ENCODE data around the gene ZC3H13. TPM values are rescaled to one million over a fixed set of nuclear protein-coding genes. Genes with fewer than 3 reads are reported as not detected.

The ZC3H13 gene
- total RNA-seq, 6 donors from 2014 or later: 23.6 to 71.2 (median 42.3) TPM

DNA sequence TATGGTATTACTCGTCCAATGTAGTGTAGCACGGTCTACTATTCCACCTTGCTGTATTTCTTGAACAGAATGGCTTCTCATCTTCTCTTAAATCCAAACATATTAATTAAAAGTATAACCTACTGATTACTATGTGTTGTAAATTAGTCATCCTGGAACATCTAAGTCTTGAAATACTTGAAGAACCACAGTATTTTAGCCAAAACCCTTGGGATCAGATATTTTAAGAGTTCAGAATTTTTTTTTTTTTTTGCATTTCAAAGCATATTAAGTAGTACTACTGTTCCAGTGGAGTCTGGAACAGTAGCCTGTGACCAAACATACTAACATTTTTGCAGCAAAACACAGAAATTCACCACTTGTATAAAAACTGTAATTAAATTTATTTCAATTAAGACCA is 30.1 kb downstream of the ZC3H13 start:
- DNase-seq (no peak), ATAC-seq (ENCODE audit: low FRiP score in 2 of 2) (no peak)
- Histone ChIP-seq H3K9me3 (no peaks in the 10 kb centered on the region), H3K4me3 (no peak overlapping the region), H3K4me1 (no peaks in the 10 kb centered on the region), H3K27me3 (no peaks in the 10 kb centered on the region), H3K27ac (no peak overlapping the region), H3K36me3 (peaks cover 3 to 27% (median 8%) of the 10 kb centered on the region in 4 donors)
- TF ChIP-seq POLR2AphosphoS5 (IDR thresholded peaks at IDR 0.05) (no peak), POLR2A (IDR thresholded peaks at IDR 0.05) (no peak), EP300 (IDR thresholded peaks at IDR 0.05) (no peak)
- TF ChIP-seq, protein P1, sequence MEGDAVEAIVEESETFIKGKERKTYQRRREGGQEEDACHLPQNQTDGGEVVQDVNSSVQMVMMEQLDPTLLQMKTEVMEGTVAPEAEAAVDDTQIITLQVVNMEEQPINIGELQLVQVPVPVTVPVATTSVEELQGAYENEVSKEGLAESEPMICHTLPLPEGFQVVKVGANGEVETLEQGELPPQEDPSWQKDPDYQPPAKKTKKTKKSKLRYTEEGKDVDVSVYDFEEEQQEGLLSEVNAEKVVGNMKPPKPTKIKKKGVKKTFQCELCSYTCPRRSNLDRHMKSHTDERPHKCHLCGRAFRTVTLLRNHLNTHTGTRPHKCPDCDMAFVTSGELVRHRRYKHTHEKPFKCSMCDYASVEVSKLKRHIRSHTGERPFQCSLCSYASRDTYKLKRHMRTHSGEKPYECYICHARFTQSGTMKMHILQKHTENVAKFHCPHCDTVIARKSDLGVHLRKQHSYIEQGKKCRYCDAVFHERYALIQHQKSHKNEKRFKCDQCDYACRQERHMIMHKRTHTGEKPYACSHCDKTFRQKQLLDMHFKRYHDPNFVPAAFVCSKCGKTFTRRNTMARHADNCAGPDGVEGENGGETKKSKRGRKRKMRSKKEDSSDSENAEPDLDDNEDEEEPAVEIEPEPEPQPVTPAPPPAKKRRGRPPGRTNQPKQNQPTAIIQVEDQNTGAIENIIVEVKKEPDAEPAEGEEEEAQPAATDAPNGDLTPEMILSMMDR (IDR thresholded peaks at IDR 0.05): no peak
- 94 to 95% methylated on average over 2 of the region's 2 CpGs for WGBS, 2 donors

DNA sequence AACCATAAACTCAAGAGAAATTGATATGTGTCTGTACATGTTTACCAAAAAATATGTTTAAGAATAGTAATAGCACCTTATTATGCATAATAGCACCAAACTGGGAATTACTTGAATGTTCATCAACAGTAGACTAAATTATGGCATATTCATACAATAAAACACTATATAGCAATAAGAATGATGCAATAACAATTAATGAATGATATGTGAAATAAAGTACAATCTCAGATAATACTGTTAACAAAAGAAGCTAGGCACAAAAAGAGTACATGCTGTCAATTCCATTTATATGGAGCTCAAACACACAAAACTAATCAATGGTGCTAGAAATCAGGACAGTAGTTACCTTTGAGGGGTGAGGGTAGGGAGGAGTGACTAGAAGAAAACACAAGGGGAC is 36.3 kb downstream of the ZC3H13 start:
- Histone ChIP-seq H3K4me3 (no peak overlapping the region), H3K4me1 (no peaks in the 10 kb centered on the region), H3K36me3 (peaks cover 3 to 61% (median 10%) of the 10 kb centered on the region in 4 donors), H3K27me3 (no peaks in the 10 kb centered on the region), H3K27ac (no peak overlapping the region), H3K9me3 (no peaks in the 10 kb centered on the region)
- TF ChIP-seq, protein P1 (IDR thresholded peaks at IDR 0.05): no peak
- TF ChIP-seq POLR2A (IDR thresholded peaks at IDR 0.05) (no peak), EP300 (IDR thresholded peaks at IDR 0.05) (no peak), POLR2AphosphoS5 (IDR thresholded peaks at IDR 0.05) (no peak)
- ATAC-seq (ENCODE audit: low FRiP score in 2 of 2): no peak
- DNase-seq: no peak

DNA sequence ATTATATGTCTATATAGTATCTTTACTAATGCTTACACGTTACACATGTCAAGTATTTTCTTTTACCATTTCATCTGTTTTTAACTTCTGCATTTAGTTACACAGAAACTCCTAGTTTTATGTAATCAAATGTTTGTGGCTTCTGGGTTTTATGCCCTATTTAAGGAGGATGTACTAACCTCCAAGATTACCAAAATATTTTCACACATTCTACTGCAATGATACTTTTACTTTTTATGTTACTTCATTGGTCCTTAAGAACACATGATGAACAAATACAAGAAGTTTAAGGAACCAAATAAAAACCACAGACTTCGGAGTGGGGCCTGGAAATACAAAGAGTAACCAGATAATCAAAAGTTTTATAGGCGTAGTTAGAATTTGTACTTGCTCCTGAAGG is 37.2 kb downstream of the ZC3H13 start:
- H3K4me3 ChIP-seq: no peak overlapping the region
- H3K9me3 ChIP-seq: no peaks in the 10 kb centered on the region
- H3K27ac ChIP-seq: no peak overlapping the region
- peak in 1 of 2 donors; percentile 23 for ATAC-seq (ENCODE audit: low FRiP score in 2 of 2)
- 66 to 71% methylated on average over 3 of the region's 3 CpGs for whole genome bisulfite sequencing, 2 donors
- no peaks in the 10 kb centered on the region for H3K27me3 ChIP-seq
- DNase-seq: no peak
- H3K36me3 ChIP-seq: peaks cover 6 to 70% (median 15%) of the 10 kb centered on the region in 4 donors
- no peak for TF ChIP-seq POLR2A (IDR thresholded peaks at IDR 0.05)
- TF ChIP-seq POLR2AphosphoS5 (IDR thresholded peaks at IDR 0.05): no peak
- TF ChIP-seq, protein P1 (IDR thresholded peaks at IDR 0.05): no peak
- H3K4me1 ChIP-seq: no peaks in the 10 kb centered on the region

DNA sequence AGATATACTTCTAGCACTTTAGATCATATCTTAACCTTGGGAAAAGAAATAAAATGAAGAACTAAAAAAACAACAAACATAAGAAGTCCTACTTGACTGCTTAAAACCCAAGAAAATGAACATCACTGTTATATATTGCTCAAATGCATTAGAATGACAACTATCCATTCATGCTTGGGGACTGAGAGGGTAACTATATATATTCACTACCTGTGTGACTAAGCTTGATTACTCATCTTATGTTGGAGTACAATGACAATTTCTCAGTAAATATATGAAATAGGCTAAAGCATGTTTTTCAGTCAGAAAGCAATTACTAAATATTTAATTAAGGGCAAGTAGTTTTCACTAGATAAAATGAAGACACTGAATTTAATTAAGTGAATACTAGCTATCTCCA is 40.1 kb downstream of the ZC3H13 start:
- DNase-seq (no peak), ATAC-seq (ENCODE audit: low FRiP score in 2 of 2) (no peak)
- Histone ChIP-seq H3K27me3 (no peaks in the 10 kb centered on the region), H3K4me1 (no peaks in the 10 kb centered on the region), H3K9me3 (no peaks in the 10 kb centered on the region), H3K36me3 (peaks cover 5 to 71% (median 9%) of the 10 kb centered on the region in 4 donors), H3K4me3 (no peak overlapping the region), H3K27ac (no peak overlapping the region)
- TF ChIP-seq, protein P1 (IDR thresholded peaks at IDR 0.05): no peak
- no peak for TF ChIP-seq POLR2AphosphoS5 (IDR thresholded peaks at IDR 0.05)
- TF ChIP-seq EP300 (IDR thresholded peaks at IDR 0.05): no peak
- no peak for TF ChIP-seq POLR2A (IDR thresholded peaks at IDR 0.05)

DNA sequence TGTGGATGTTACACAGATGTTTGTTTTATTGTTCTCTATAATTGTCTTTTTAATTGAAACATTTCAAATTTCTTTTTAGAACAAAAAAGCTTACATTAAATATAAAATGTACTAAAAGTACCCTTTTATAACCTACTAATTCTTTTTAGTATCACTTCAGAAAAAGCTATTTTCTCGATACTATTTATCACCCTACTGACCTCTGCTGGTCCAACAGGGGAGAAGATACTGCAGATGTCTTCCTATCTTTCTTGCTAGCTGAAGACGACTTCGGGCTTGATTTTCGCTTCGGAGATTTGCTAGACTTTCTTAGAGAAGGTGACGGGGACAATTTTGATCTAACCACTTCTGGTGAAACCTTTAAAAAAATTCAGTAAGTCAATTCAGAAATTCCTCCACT is 42.4 kb downstream of the ZC3H13 start:
- no peak overlapping the region for H3K27ac ChIP-seq
- H3K9me3 ChIP-seq: no peaks in the 10 kb centered on the region
- no peaks in the 10 kb centered on the region for H3K27me3 ChIP-seq
- H3K36me3 ChIP-seq: peaks cover 5 to 68% (median 15%) of the 10 kb centered on the region in 4 donors
- TF ChIP-seq POLR2AphosphoS5 (IDR thresholded peaks at IDR 0.05) (no peak), POLR2A (IDR thresholded peaks at IDR 0.05) (no peak), EP300 (IDR thresholded peaks at IDR 0.05) (no peak)
- TF ChIP-seq, protein P1 (IDR thresholded peaks at IDR 0.05): no peak
- no peak for DNase-seq
- ATAC-seq (ENCODE audit: low FRiP score in 2 of 2): no peak
- H3K4me1 ChIP-seq: no peaks in the 10 kb centered on the region
- no peak overlapping the region for H3K4me3 ChIP-seq
- 88 to 91% methylated on average over 6 of the region's 6 CpGs for WGBS, 2 donors

All from upper lobe of left lung (tissue), 6 donors.